Cardiac muscle cell (in vitro differentiated cells and primary cell): ENCODE results near the gene ACTN4. TPM values are rescaled to one million over a fixed set of nuclear protein-coding genes. Genes with fewer than 3 reads are reported as not detected.
A peak's percentile ranks its signal among the peaks of the same experiment; 100 is the strongest.

Source experiments
- DNase-seq, 2 donors: peaks; one replicate each; pipeline versions ENCODE4 v3.0.0 to v3.0.0-alpha.2; 2010 to 2017; ENCODE audit warnings: low read depth in 1 of 2, low spot score in 1 of 2
- H3K27ac ChIP-seq: fragments of 200-600 bp; sonication (generic); 2 replicates; pipeline ENCODE4 v1.5.1; 2016
- H3K27me3 ChIP-seq: fragments of 200-600 bp; sonication (generic); 2 replicates; pipeline ENCODE4 v1.6.0; 2016; ENCODE audit warnings: control low read depth
- H3K36me3 ChIP-seq: fragments of 200-600 bp; sonication (generic); 2 replicates; pipeline ENCODE4 v1.5.1; 2016; ENCODE audit warnings: control low read depth
- H3K4me1 ChIP-seq: fragments of 200-600 bp; sonication (generic); 2 replicates; pipeline ENCODE4 v1.8.1; 2017; ENCODE audit warnings: low read depth, mild to moderate bottlenecking, mixed run types
- H3K4me3 ChIP-seq: fragments of 200-600 bp; sonication (generic); 2 replicates; pipeline ENCODE4 v1.5.1; 2016; ENCODE audit warnings: mild to moderate bottlenecking
- H3K9me3 ChIP-seq: fragments of 200-600 bp; sonication (generic); 2 replicates; pipeline ENCODE4 v1.5.1; 2017; ENCODE audit warnings: low read depth, mild to moderate bottlenecking, control low read depth
- CTCF ChIP-seq: IDR thresholded peaks from 2 replicates; pipeline ENCODE4 v1.5.1; 2012; ENCODE audit warnings: low read depth, mild to moderate bottlenecking, low read length
- polyA plus RNA-seq: library from polyadenylated mRNA; unstranded; fragments of >200 nt; fragmentation: Nextera tagmentation; extraction: Ambion mirVana; gene quantifications from 2 replicates; pipeline ENCODE4 v1.2.1, GENCODE V29; 2016
- total RNA-seq: library from RNA; depleted of rRNA; stranded (reverse); fragments of >200 nt; gene quantifications from 2 replicates; pipeline ENCODE4 v1.2.3, GENCODE V29; 2016

ACTN4 gene
- total and polyA plus RNA-seq, 2 experiments from 2014 or later: 77.4 to 465 TPM

- no peaks in the 10 kb centered on the region for H3K9me3 ChIP-seq
- DNase-seq: peak in 1 of 2 donors; percentile 75
- H3K27me3 ChIP-seq: no peaks in the 10 kb centered on the region
- no peaks in the 10 kb centered on the region for H3K4me1 ChIP-seq
- TF ChIP-seq CTCF: no peak
- H3K36me3 ChIP-seq: peaks cover 3% of the 10 kb centered on the region
- peak overlapping the region; percentile 38 for H3K4me3 ChIP-seq
- H3K27ac ChIP-seq: no peak overlapping the region
Observed at GRCh38 chr19:38736036-38736412, 88.6 kb downstream of the ACTN4 start.

DNA sequence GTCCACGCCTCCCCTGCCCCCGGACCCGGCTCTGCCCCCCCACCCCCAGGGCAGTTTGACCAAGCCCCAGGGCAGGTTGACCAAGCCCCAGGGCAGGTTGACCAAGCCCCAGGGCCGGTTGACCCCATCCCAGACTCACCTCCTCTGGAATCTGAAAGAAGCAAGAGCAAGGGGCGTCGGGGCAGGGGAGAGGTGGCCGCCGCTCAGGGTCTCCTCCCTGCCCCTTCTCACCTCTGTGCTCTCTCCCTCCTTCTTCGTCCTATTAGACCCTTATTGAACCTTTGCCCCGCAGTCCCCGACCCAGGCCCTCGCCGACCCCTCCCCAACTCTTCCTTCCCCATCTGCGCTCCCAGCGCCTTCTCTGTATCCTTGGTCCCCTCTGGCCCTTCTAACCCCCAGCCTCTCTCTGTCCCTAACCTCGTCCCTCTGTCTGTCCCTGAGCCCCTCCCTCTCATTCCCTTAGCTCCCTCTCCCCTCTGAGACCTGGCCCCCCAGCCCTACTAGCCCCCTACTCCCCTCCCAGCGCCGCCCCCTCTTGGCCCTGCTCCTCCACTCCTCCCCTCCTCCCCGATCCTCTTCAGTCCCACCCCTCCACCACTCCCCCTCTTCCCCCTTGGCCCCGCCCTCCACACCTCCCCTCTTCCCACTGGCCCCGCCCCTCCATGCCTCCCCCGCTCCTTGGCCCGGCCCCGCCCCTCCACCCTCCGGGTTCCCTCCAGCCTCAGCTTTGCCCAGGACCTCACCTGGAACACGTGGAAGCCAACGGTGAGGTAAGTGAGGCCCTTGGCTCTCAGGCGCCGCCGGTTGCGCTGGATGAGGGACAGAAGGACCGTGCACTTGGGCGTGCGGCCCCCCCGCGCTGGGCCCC lies 89.2 kb downstream of the ACTN4 start:
- DNase-seq: peak; percentile 48 to 76
- Histone ChIP-seq H3K4me3 (peak overlapping the region; percentile 38), H3K36me3 (no peaks in the 10 kb centered on the region), H3K27ac (no peak overlapping the region), H3K27me3 (no peaks in the 10 kb centered on the region), H3K4me1 (no peaks in the 10 kb centered on the region), H3K9me3 (no peaks in the 10 kb centered on the region)
- TF ChIP-seq CTCF: no peak

- no peak for TF ChIP-seq CTCF
- no peak overlapping the region for H3K4me3 ChIP-seq
Observed at GRCh38 chr19:38737281-38737865, 89.9 kb downstream of the ACTN4 start.

GRCh38 chr19:38737921-38738737 lies 90.7 kb downstream of the ACTN4 start:
- no peaks in the 10 kb centered on the region for H3K27me3 ChIP-seq
- no peak overlapping the region for H3K4me3 ChIP-seq
- DNase-seq: no peak

More at GRCh38 chr19:38737281-38737865, 89.9 kb downstream of the ACTN4 start:
- no peaks in the 10 kb centered on the region for H3K4me1 ChIP-seq
- H3K27me3 ChIP-seq: no peaks in the 10 kb centered on the region
- H3K9me3 ChIP-seq: no peaks in the 10 kb centered on the region
- no peaks in the 10 kb centered on the region for H3K36me3 ChIP-seq
- DNase-seq: no peak
- H3K27ac ChIP-seq: no peak overlapping the region

More at GRCh38 chr19:38737921-38738737, 90.7 kb downstream of the ACTN4 start:
- Histone ChIP-seq H3K36me3 (no peaks in the 10 kb centered on the region), H3K9me3 (no peaks in the 10 kb centered on the region), H3K4me1 (no peaks in the 10 kb centered on the region), H3K27ac (no peak overlapping the region)
- TF ChIP-seq CTCF: no peak
